HEK293 (cell line): Measurements from ENCODE around the gene SLC6A11.

ENCODE experiments used
- CTCF ChIA-PET: fragments of 350-600 bp; formaldehyde crosslinking; extraction: SDS; loops from one replicate; lab custom pipeline; 2021; ENCODE audit warnings: antibody characterized with exemption; lab: Yijun Ruan, JAX
- POLR2A ChIA-PET: fragments of 300-600 bp; formaldehyde crosslinking; extraction: SDS; loops from one replicate; lab custom pipeline; 2020; ENCODE audit warnings: antibody characterized with exemption, inconsistent platforms; lab: Yijun Ruan, JAX
- H3K27ac ChIP-seq: fragments of 200-500 bp; sonication (Bioruptor generic); 2 replicates; pipeline ENCODE4 v1.5.1; 2014; ENCODE audit warnings: low read depth, low read length, control low read depth, inconsistent platforms; ENCODE audit errors: extremely low read depth
- H3K36me3 ChIP-seq, 2 experiments: fragments of 200-500 bp in 1 of 2; sonication (Bioruptor generic) in 1 of 2; 1 replicate in 1 of 2; 2 replicates in 1 of 2; pipeline ENCODE4 v1.5.1; 2014 to 2017; ENCODE audit warnings: inconsistent platforms in 2 of 2, low read length in 2 of 2; ENCODE audit not compliant: control insufficient read depth in 2 of 2, insufficient read depth in 1 of 2
- H3K4me1 ChIP-seq: fragments of 200-500 bp; sonication (Bioruptor generic); 2 replicates; pipeline ENCODE4 v1.5.1; 2014; ENCODE audit warnings: mild to moderate bottlenecking, low read length, inconsistent platforms; ENCODE audit not compliant: control insufficient read depth, insufficient read depth
- H3K4me3 ChIP-seq: 2 replicates; pipeline ENCODE4 v1.5.1; 2011; ENCODE audit warnings: low read depth, mild to moderate bottlenecking, control low read depth, low read length, moderate library complexity
- H3K9me3 ChIP-seq: fragments of 200-500 bp; sonication (Bioruptor generic); 2 replicates; pipeline ENCODE4 v1.5.1; 2014; ENCODE audit warnings: low read depth, low read length, inconsistent platforms; ENCODE audit not compliant: control insufficient read depth, insufficient read depth
- GLI4 ChIP-seq: fragments of 450-650 bp; formaldehyde crosslinking; IDR thresholded peaks from 2 replicates; pipeline ENCODE4 v1.5.1; 2016; ENCODE audit warnings: missing biosample characterization, missing genetic modification characterization
- HOXD13 ChIP-seq: sonication (generic); formaldehyde crosslinking; IDR thresholded peaks from 2 replicates; pipeline ENCODE4 v1.8.0; 2022; ENCODE audit warnings: missing genetic modification reagents, borderline replicate concordance
- KLF8 ChIP-seq: fragments of 450-650 bp; formaldehyde crosslinking; IDR thresholded peaks from 2 replicates; pipeline ENCODE4 v1.5.1; 2016; ENCODE audit warnings: missing biosample characterization, missing genetic modification characterization
- MZF1 ChIP-seq: fragments of 450-650 bp; formaldehyde crosslinking; IDR thresholded peaks from 2 replicates; pipeline ENCODE4 v1.5.1; 2017; ENCODE audit warnings: missing biosample characterization, missing genetic modification characterization, borderline replicate concordance
- PATZ1 ChIP-seq: fragments of 450-650 bp; formaldehyde crosslinking; IDR thresholded peaks from 2 replicates; pipeline ENCODE4 v1.5.1; 2016; ENCODE audit warnings: missing biosample characterization, missing genetic modification characterization
- PRDM10 ChIP-seq: fragments of 450-650 bp; formaldehyde crosslinking; IDR thresholded peaks from 2 replicates; pipeline ENCODE4 v1.5.1; 2016; ENCODE audit warnings: missing biosample characterization, missing genetic modification characterization
- REST ChIP-seq: fragments of 450-650 bp; formaldehyde crosslinking; IDR thresholded peaks from 2 replicates; pipeline ENCODE4 v1.5.1; 2016; ENCODE audit warnings: missing biosample characterization, missing genetic modification characterization
- YY2 ChIP-seq: fragments of 450-650 bp; formaldehyde crosslinking; IDR thresholded peaks from 2 replicates; pipeline ENCODE4 v1.5.1; 2016; ENCODE audit warnings: missing biosample characterization, missing genetic modification characterization
- ZBTB1 ChIP-seq: fragments of 450-650 bp; formaldehyde crosslinking; IDR thresholded peaks from 2 replicates; pipeline ENCODE4 v1.5.1; 2016; ENCODE audit warnings: missing biosample characterization, missing genetic modification characterization
- ZFP41 ChIP-seq: fragments of 450-650 bp; formaldehyde crosslinking; IDR thresholded peaks from 2 replicates; pipeline ENCODE4 v1.5.1; 2016; ENCODE audit warnings: missing biosample characterization, missing genetic modification characterization, borderline replicate concordance
- ZNF169 ChIP-seq: fragments of 450-650 bp; formaldehyde crosslinking; IDR thresholded peaks from 2 replicates; pipeline ENCODE4 v1.5.1; 2016; ENCODE audit warnings: missing biosample characterization, missing genetic modification characterization
- ZNF23 ChIP-seq: fragments of 450-650 bp; formaldehyde crosslinking; IDR thresholded peaks from 2 replicates; pipeline ENCODE4 v1.5.1; 2016; ENCODE audit warnings: missing biosample characterization, missing genetic modification characterization, borderline replicate concordance
- ZNF544 ChIP-seq: fragments of 450-650 bp; formaldehyde crosslinking; IDR thresholded peaks from 2 replicates; pipeline ENCODE4 v1.5.0; 2017; ENCODE audit warnings: missing biosample characterization, missing genetic modification characterization
- ZNF792 ChIP-seq: fragments of 450-650 bp; formaldehyde crosslinking; IDR thresholded peaks from 2 replicates; pipeline ENCODE4 v1.5.1; 2016; ENCODE audit warnings: missing biosample characterization, missing genetic modification characterization
- ZNF837 ChIP-seq: fragments of 450-650 bp; formaldehyde crosslinking; IDR thresholded peaks from 2 replicates; pipeline ENCODE4 v1.5.1; 2016; ENCODE audit warnings: missing biosample characterization, missing genetic modification characterization
- TF ChIP-seq, protein P1 (sequence below): fragments of 450-650 bp; formaldehyde crosslinking; IDR thresholded peaks from 2 replicates; pipeline ENCODE4 v1.5.1; 2017; ENCODE audit warnings: missing biosample characterization, mild to moderate bottlenecking, missing genetic modification characterization, moderate library complexity
- TF ChIP-seq, protein P2 (sequence below): fragments of 450-650 bp; formaldehyde crosslinking; IDR thresholded peaks from 2 replicates; pipeline ENCODE4; 2016; ENCODE audit warnings: missing biosample characterization, missing genetic modification characterization
- TF ChIP-seq, protein P3 (sequence below): fragments of 450-650 bp; formaldehyde crosslinking; IDR thresholded peaks from 2 replicates; pipeline ENCODE4 v1.5.1; 2016; ENCODE audit warnings: missing biosample characterization, missing genetic modification characterization

SLC6A11 gene

GRCh38 chr3:10933470-10933804 lies 117.4 kb downstream of the SLC6A11 start (continued):
- TF ChIP-seq REST (tag by site-specific recombination): no peak

GRCh38 chr3:10933805-10934481 lies 117.9 kb downstream of the SLC6A11 start:
- ChIA-PET POLR2A (no interaction called here), CTCF (no interaction called here)
- Histone ChIP-seq H3K36me3 (no peaks in the 10 kb centered on the region), H3K4me1 (no peaks in the 10 kb centered on the region), H3K27ac (no peak overlapping the region), H3K9me3 (no peaks in the 10 kb centered on the region), H3K4me3 (no peak overlapping the region)
- TF ChIP-seq GLI4 (tag by site-specific recombination) (no peak), PATZ1 (tag by site-specific recombination) (no peak), ZFP41 (tag by site-specific recombination) (no peak), ZNF169 (tag by site-specific recombination) (no peak), ZNF792 (no peak), ZNF837 (tag by site-specific recombination) (no peak), ZBTB1 (tag by site-specific recombination) (no peak), PRDM10 (no peak), REST (tag by site-specific recombination) (no peak), MZF1 (tag by site-specific recombination) (no peak), KLF8 (tag by site-specific recombination) (no peak), HOXD13 (CRISPR knock-in tag) (no peak), YY2 (no peak), ZNF544 (tag by site-specific recombination) (no peak), ZNF23 (tag by site-specific recombination) (no peak)
- TF ChIP-seq, protein P1, sequence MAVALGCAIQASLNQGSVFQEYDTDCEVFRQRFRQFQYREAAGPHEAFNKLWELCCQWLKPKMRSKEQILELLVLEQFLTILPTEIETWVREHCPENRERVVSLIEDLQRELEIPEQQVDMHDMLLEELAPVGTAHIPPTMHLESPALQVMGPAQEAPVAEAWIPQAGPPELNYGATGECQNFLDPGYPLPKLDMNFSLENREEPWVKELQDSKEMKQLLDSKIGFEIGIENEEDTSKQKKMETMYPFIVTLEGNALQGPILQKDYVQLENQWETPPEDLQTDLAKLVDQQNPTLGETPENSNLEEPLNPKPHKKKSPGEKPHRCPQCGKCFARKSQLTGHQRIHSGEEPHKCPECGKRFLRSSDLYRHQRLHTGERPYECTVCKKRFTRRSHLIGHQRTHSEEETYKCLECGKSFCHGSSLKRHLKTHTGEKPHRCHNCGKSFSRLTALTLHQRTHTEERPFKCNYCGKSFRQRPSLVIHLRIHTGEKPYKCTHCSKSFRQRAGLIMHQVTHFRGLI (tag by site-specific recombination): no peak
- TF ChIP-seq, protein P2, sequence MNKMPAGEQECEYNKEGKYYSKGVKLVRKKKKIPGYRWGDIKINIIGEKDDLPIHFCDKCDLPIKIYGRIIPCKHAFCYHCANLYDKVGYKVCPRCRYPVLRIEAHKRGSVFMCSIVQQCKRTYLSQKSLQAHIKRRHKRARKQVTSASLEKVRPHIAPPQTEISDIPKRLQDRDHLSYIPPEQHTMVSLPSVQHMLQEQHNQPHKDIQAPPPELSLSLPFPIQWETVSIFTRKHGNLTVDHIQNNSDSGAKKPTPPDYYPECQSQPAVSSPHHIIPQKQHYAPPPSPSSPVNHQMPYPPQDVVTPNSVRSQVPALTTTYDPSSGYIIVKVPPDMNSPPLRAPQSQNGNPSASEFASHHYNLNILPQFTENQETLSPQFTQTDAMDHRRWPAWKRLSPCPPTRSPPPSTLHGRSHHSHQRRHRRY (tag by site-specific recombination): no peak
- TF ChIP-seq, protein P3, sequence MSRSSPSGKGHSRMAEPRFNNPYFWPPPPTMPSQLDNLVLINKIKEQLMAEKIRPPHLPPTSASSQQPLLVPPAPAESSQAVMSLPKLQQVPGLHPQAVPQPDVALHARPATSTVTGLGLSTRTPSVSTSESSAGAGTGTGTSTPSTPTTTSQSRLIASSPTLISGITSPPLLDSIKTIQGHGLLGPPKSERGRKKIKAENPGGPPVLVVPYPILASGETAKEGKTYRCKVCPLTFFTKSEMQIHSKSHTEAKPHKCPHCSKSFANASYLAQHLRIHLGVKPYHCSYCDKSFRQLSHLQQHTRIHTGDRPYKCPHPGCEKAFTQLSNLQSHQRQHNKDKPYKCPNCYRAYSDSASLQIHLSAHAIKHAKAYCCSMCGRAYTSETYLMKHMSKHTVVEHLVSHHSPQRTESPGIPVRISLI (tag by site-specific recombination): no peak
